Coronary artery (tissue), 2 donors: ENCODE measurements around the gene TRIM72.
"Not testable (repeated sequence)": the region's sequence is repeated elsewhere in the genome, so short reads cannot be mapped to it uniquely, and the experiment has no call there.

Experiments used
- DNase-seq: peaks from one replicate; pipeline ENCODE4 v3.0.0-alpha.2; 2017; ENCODE audit warnings: low spot score
- H3K27ac ChIP-seq, 2 donors: fragments of 200-600 bp; sonication (generic); one replicate each; pipeline ENCODE4 v1.5.1; 2016 to 2019
- H3K4me3 ChIP-seq: fragments of 200-600 bp; sonication (generic); 2 replicates; pipeline ENCODE4 v1.5.1; 2016; ENCODE audit warnings: mild to moderate bottlenecking, moderate library complexity
- TF ChIP-seq, protein P1 (sequence below): fragments of 200-600 bp; sonication (generic); IDR thresholded peaks from one replicate; pipeline ENCODE4 v1.5.1; 2019; ENCODE audit warnings: antibody characterized with exemption

TRIM72 gene

GRCh38 chr16:31229501-31229900, 15.6 kb downstream of the TRIM72 start:
- TF ChIP-seq, protein P1, sequence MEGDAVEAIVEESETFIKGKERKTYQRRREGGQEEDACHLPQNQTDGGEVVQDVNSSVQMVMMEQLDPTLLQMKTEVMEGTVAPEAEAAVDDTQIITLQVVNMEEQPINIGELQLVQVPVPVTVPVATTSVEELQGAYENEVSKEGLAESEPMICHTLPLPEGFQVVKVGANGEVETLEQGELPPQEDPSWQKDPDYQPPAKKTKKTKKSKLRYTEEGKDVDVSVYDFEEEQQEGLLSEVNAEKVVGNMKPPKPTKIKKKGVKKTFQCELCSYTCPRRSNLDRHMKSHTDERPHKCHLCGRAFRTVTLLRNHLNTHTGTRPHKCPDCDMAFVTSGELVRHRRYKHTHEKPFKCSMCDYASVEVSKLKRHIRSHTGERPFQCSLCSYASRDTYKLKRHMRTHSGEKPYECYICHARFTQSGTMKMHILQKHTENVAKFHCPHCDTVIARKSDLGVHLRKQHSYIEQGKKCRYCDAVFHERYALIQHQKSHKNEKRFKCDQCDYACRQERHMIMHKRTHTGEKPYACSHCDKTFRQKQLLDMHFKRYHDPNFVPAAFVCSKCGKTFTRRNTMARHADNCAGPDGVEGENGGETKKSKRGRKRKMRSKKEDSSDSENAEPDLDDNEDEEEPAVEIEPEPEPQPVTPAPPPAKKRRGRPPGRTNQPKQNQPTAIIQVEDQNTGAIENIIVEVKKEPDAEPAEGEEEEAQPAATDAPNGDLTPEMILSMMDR, result no peak
- no peak for DNase-seq
- Histone ChIP-seq H3K27ac (no peak overlapping the region), H3K4me3 (no peak overlapping the region)

GRCh38 chr16:31238041-31238440, 24.1 kb downstream of the TRIM72 start:
- no peak overlapping the region for H3K4me3 ChIP-seq
- DNase-seq, result no peak

DNA sequence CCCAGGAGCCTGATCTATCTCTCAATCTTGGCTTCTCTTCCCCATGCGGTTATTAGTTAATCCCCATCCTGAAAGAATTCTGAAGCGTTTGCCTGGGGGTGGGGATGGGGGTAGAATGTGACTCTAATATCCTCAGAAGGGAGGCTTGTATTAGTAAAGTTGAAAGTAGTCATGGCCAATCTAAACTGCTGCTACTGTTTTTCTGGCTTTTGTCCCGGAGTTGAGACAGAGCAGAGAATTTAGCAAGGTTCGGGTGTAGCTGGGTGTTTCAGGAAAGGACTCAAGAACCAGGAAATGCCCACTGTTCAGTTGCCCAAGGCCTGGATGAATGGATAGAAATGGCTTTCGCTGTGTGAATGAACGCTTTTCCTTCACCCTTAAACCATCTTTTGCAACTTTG, 28.3 kb downstream of the TRIM72 start:
- TF ChIP-seq, protein P1, result no peak

More at GRCh38 chr16:31238041-31238440, 24.1 kb downstream of the TRIM72 start:
- TF ChIP-seq, protein P1, result no peak
- no peak overlapping the region for H3K27ac ChIP-seq

DNA sequence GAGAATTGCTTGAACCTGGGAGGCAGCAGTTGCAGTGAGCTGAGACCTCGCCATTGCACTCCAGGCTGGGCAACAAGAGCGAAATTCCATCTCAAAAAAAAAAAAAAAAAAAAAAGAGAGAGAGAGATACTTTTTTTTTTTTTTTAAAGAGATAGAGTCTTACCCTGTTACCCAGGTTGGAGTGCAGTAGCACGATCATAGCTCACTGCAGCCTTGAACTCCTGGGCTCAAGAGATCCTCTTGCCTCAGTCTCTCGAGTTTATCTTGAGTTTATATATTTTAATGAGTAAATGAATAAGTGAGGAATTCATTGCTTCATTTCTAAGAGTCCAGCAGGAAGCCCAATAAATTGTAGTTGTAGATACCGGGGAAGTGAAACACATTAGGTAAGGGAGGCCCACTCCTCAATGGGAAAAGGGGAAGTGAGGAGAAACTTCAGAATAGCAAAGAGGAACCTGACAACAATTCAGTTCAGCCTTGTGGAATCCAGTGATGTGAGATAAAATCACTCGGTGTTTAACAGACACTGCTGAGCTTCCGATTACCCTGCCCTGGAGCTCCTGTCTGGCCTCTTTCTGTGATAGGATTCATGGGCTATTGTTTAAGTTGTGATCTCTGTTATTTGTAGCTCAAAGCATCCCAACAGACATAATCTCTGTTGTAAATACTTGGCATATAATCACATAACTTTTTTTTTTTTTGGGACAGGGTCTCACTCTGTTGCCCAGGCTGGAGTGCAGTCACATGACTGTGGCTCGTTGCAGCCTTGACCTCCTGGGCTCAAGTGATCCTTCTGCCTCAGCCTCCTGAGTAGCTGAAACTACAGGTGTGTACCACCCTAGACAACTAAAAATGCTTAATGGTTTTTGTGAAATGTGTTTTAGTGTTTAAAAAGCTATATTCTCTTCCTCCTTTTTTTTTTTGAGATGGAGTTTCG, 30.1 kb downstream of the TRIM72 start:
- H3K27ac ChIP-seq, result no peak overlapping the region
- DNase-seq, result no peak
- H3K4me3 ChIP-seq, result no peak overlapping the region
- TF ChIP-seq, protein P1, result no peak

More for the DNA sequence above, 28.3 kb downstream of the TRIM72 start:
- H3K4me3 ChIP-seq, result no peak overlapping the region
- H3K27ac ChIP-seq, result no peak overlapping the region
- DNase-seq, result no peak

DNA sequence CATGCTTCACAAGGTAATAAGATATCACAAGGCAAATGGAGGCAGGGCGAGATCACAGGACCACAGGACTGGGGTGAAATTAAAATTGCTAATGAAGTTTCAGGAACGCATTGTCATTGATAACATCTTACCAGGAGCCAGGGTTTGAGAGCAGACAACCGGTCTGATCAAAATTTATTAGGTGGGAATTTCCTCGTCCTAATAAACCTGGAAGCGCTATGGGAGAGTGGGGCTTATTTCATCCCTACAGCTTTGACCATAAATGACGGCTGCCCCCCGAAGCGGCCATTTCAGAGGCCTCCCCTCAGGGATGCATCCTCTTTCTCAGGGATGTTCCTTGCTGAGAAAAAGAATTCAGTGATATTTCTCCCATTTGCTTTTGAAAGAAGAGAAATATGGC, 31.7 kb downstream of the TRIM72 start:
- DNase-seq, result not testable (repeated sequence)

GRCh38 chr16:31246296-31246695, 32.4 kb downstream of the TRIM72 start:
- H3K4me3 ChIP-seq, result no peak overlapping the region
- no peak for DNase-seq
- TF ChIP-seq, protein P1, result no peak
- H3K27ac ChIP-seq, result no peak overlapping the region

More for the DNA sequence above, 31.7 kb downstream of the TRIM72 start:
- not testable (repeated sequence) for H3K27ac ChIP-seq, H3K4me3 ChIP-seq

- no peak overlapping the region for H3K27ac ChIP-seq
- DNase-seq, result no peak
- TF ChIP-seq, protein P1, result no peak
- H3K4me3 ChIP-seq, result no peak overlapping the region
These were observed 34.4 kb downstream of the TRIM72 start for GRCh38 chr16:31248344-31248743.
